Measurements from ENCODE around the gene LDLRAD2. TPM values are rescaled to one million over a fixed set of nuclear protein-coding genes. Genes with fewer than 3 reads are reported as not detected.

Gene LDLRAD2
- total RNA-seq, 2 donors from 2014 or later, result not detected

- DNase-seq (no peak), ATAC-seq (no peak)
- no peaks in the 10 kb centered on the region for H3K36me3 Mint-ChIP-seq (ENCODE audit: low read depth)
- peaks cover 14% of the 10 kb centered on the region for H3K27me3 Mint-ChIP-seq
- H3K4me1 Mint-ChIP-seq, result peaks cover 2% of the 10 kb centered on the region
- no peak overlapping the region for H3K4me3 Mint-ChIP-seq
- H3K9me3 ChIP-seq (ENCODE audit: control insufficient read depth, low read length, poor library complexity, severe bottlenecking), result no peaks in the 10 kb centered on the region
- H3K27ac Mint-ChIP-seq, result no peak overlapping the region
Observed at GRCh38 chr1:21868941-21869454, 56.9 kb downstream of the LDLRAD2 start.

GRCh38 chr1:21869620-21870121 is 57.6 kb downstream of the LDLRAD2 start:
- DNase-seq (no peak), ATAC-seq (no peak)

GRCh38 chr1:21870611-21871010 is 58.5 kb downstream of the LDLRAD2 start:
- no peak overlapping the region for H3K4me3 Mint-ChIP-seq
- no peak for DNase-seq
- no peaks in the 10 kb centered on the region for H3K36me3 Mint-ChIP-seq (ENCODE audit: low read depth)

More at GRCh38 chr1:21869620-21870121, 57.6 kb downstream of the LDLRAD2 start:
- H3K27ac Mint-ChIP-seq, result no peak overlapping the region
- peaks cover 14% of the 10 kb centered on the region for H3K27me3 Mint-ChIP-seq
- H3K4me1 Mint-ChIP-seq, result peaks cover 2% of the 10 kb centered on the region
- H3K9me3 ChIP-seq (ENCODE audit: control insufficient read depth, low read length, poor library complexity, severe bottlenecking), result no peaks in the 10 kb centered on the region
- no peaks in the 10 kb centered on the region for H3K36me3 Mint-ChIP-seq (ENCODE audit: low read depth)
- H3K4me3 Mint-ChIP-seq, result no peak overlapping the region

GRCh38 chr1:21871943-21872342 is 59.9 kb downstream of the LDLRAD2 start:
- Mint-ChIP-seq H3K36me3 (ENCODE audit: low read depth) (no peaks in the 10 kb centered on the region), H3K4me3 (no peak overlapping the region), H3K27me3 (peaks cover 14% of the 10 kb centered on the region), H3K4me1 (peaks cover 2% of the 10 kb centered on the region), H3K27ac (no peak overlapping the region)
- no peak for DNase-seq
- no peak for ATAC-seq
- H3K9me3 ChIP-seq (ENCODE audit: control insufficient read depth, low read length, poor library complexity, severe bottlenecking), result no peaks in the 10 kb centered on the region

More at GRCh38 chr1:21870611-21871010, 58.5 kb downstream of the LDLRAD2 start:
- H3K9me3 ChIP-seq (ENCODE audit: control insufficient read depth, low read length, poor library complexity, severe bottlenecking), result no peaks in the 10 kb centered on the region
- Mint-ChIP-seq H3K4me1 (peaks cover 2% of the 10 kb centered on the region), H3K27me3 (peaks cover 14% of the 10 kb centered on the region), H3K27ac (no peak overlapping the region)
- ATAC-seq, result no peak

GRCh38 chr1:21872445-21873079 is 60.5 kb downstream of the LDLRAD2 start:
- H3K9me3 ChIP-seq (ENCODE audit: control insufficient read depth, low read length, poor library complexity, severe bottlenecking), result no peaks in the 10 kb centered on the region
- H3K27me3 Mint-ChIP-seq, result peaks cover 14% of the 10 kb centered on the region
- no peaks in the 10 kb centered on the region for H3K36me3 Mint-ChIP-seq (ENCODE audit: low read depth)
- H3K4me1 Mint-ChIP-seq, result peaks cover 2% of the 10 kb centered on the region
- H3K27ac Mint-ChIP-seq, result no peak overlapping the region
- H3K4me3 Mint-ChIP-seq, result no peak overlapping the region
- DNase-seq, result no peak
- ATAC-seq, result no peak

- Mint-ChIP-seq H3K27me3 (peaks cover 14% of the 10 kb centered on the region), H3K36me3 (ENCODE audit: low read depth) (no peaks in the 10 kb centered on the region), H3K4me3 (no peak overlapping the region), H3K27ac (no peak overlapping the region), H3K4me1 (peaks cover 2% of the 10 kb centered on the region)
- no peaks in the 10 kb centered on the region for H3K9me3 ChIP-seq (ENCODE audit: control insufficient read depth, low read length, poor library complexity, severe bottlenecking)
- ATAC-seq, result no peak
- no peak for DNase-seq
Observed at GRCh38 chr1:21873174-21873573, 61.1 kb downstream of the LDLRAD2 start.

GRCh38 chr1:21873761-21874160 is 61.7 kb downstream of the LDLRAD2 start:
- DNase-seq (no peak), ATAC-seq (no peak)
- Mint-ChIP-seq H3K27me3 (peaks cover 14% of the 10 kb centered on the region), H3K4me1 (peaks cover 2% of the 10 kb centered on the region), H3K27ac (no peak overlapping the region), H3K4me3 (no peak overlapping the region), H3K36me3 (ENCODE audit: low read depth) (no peaks in the 10 kb centered on the region)
- H3K9me3 ChIP-seq (ENCODE audit: control insufficient read depth, low read length, poor library complexity, severe bottlenecking), result no peaks in the 10 kb centered on the region

- DNase-seq, result no peak
- no peak for ATAC-seq
- H3K4me1 Mint-ChIP-seq, result peaks cover under 1% of the 10 kb centered on the region
- H3K9me3 ChIP-seq (ENCODE audit: control insufficient read depth, low read length, poor library complexity, severe bottlenecking), result no peaks in the 10 kb centered on the region
- H3K27me3 Mint-ChIP-seq, result peaks cover 11% of the 10 kb centered on the region
- no peak overlapping the region for H3K4me3 Mint-ChIP-seq
- H3K27ac Mint-ChIP-seq, result no peak overlapping the region
- no peaks in the 10 kb centered on the region for H3K36me3 Mint-ChIP-seq (ENCODE audit: low read depth)
Observed at GRCh38 chr1:21874328-21874727, 62.3 kb downstream of the LDLRAD2 start.

Other genes with a start within 250 kb of the LDLRAD2 start
- gene RAP1GAP, start 142.9 kb upstream of the LDLRAD2 start, total RNA-seq, result under 1 TPM; 0.07 to 0.42 TPM
- gene USP48, start 29.1 kb upstream of the LDLRAD2 start, total RNA-seq, result 10 to 100 TPM; 84.3 to 93.3 TPM
- gene HSPG2, start 125.0 kb downstream of the LDLRAD2 start, total RNA-seq, result 1 to 10 TPM; 1.2 to 1.6 TPM
- gene CELA3B, start 164.8 kb downstream of the LDLRAD2 start, total RNA-seq, result not detected
- not detected for gene CELA3A, start 189.4 kb downstream of the LDLRAD2 start, total RNA-seq
- 100 to 1,000 TPM; 371 to 385 TPM for gene CDC42, start 240.4 kb downstream of the LDLRAD2 start, total RNA-seq